Endothelial cell of umbilical vein (primary cell): ENCODE data around the gene DACT1. TPM values are rescaled to one million over a fixed set of nuclear protein-coding genes. Genes with fewer than 3 reads are reported as not detected.

ENCODE experiments used
- BruUV-seq: library from RNA; stranded (reverse); fragments of 400-500 nt; replicated peaks from 2 replicates; lab custom pipeline; 2021; lab: Mats Ljungman, UMichigan
- CTCF ChIA-PET: fragments of 300-600, 350-600 bp; sonication (Branson Sonifier 250); formaldehyde crosslinking; loops from one replicate; lab custom pipeline; 2021; ENCODE audit warnings: antibody characterized with exemption, inconsistent platforms; lab: Charles Lee
- POLR2A ChIA-PET: fragments of 300-600, 350-600 bp; sonication (Branson Sonifier 250); formaldehyde crosslinking; loops from one replicate; lab custom pipeline; 2021; ENCODE audit warnings: antibody characterized with exemption, inconsistent platforms; lab: Charles Lee
- DNase-seq: peaks from one replicate; pipeline ENCODE4 v3.0.0-alpha.2; 2011; ENCODE audit warnings: low read depth, low spot score
- FAIRE-seq: peaks from 2 replicates; lab custom pipeline; 2011; peaks lifted over from hg19 to GRCh38; lab: Jason Lieb, UNC
- H2AFZ ChIP-seq: 2 replicates; pipeline ENCODE4 v1.6.0; 2012; ENCODE audit warnings: low read depth, low read length, control low read depth, inconsistent platforms
- H3K27ac ChIP-seq: 2 replicates; pipeline ENCODE4 v1.5.1; 2011; ENCODE audit warnings: low read depth, mild to moderate bottlenecking, control low read depth, low read length, moderate library complexity; ENCODE audit not compliant: insufficient read depth
- H3K27me3 ChIP-seq, 2 experiments: 2 replicates each; pipeline versions ENCODE4 v1.6.0 to v1.6.1; 2011; ENCODE audit warnings: low read length in 2 of 2, mixed read lengths in 1 of 2; ENCODE audit not compliant: control insufficient read depth in 2 of 2, insufficient read depth in 2 of 2
- H3K36me3 ChIP-seq, 2 experiments: 2 replicates in 1 of 2; 3 replicates in 1 of 2; pipeline ENCODE4 v1.5.1; 2011; ENCODE audit warnings: low read length in 2 of 2, mild to moderate bottlenecking in 1 of 2, moderate library complexity in 1 of 2; ENCODE audit not compliant: control insufficient read depth in 2 of 2, insufficient read depth in 2 of 2; ENCODE audit errors: extremely low read depth in 1 of 2
- H3K4me1 ChIP-seq: 3 replicates; pipeline ENCODE4 v1.5.1; 2011; ENCODE audit warnings: mild to moderate bottlenecking, low read length; ENCODE audit not compliant: control insufficient read depth, insufficient read depth; ENCODE audit errors: extremely low read depth
- H3K4me2 ChIP-seq: 2 replicates; pipeline ENCODE4 v1.6.1; 2011; ENCODE audit warnings: low read length, control low read depth, mixed read lengths; ENCODE audit not compliant: insufficient read depth
- H3K4me3 ChIP-seq, 3 experiments: fragments of 200-600 bp in 1 of 3; sonication (generic), shearing (Covaris generic) in 1 of 3; replicated peaks in 1 of 3; 2 replicates each; pipeline ENCODE4 v1.5.1; 2011 to 2016; ENCODE audit warnings: control low read depth in 3 of 3, low read length in 3 of 3, mild to moderate bottlenecking in 2 of 3, inconsistent platforms in 1 of 3, low read depth in 1 of 3, moderate library complexity in 1 of 3; ENCODE audit not compliant: insufficient read depth in 1 of 3
- H3K79me2 ChIP-seq: 2 replicates; pipeline ENCODE4 v1.6.0; 2012; ENCODE audit warnings: low read length, inconsistent platforms; ENCODE audit not compliant: control insufficient read depth, insufficient read depth
- H3K9ac ChIP-seq: replicated peaks from 2 replicates; pipeline ENCODE3; 2011; ENCODE audit warnings: low read length, control low read depth; ENCODE audit not compliant: insufficient read depth; ENCODE audit errors: extremely low read depth
- H3K9me1 ChIP-seq: replicated peaks from 3 replicates; pipeline ENCODE4 v1.6.0; 2011; ENCODE audit warnings: mild to moderate bottlenecking, low read length; ENCODE audit not compliant: control insufficient read depth, insufficient read depth; ENCODE audit errors: extremely low read depth
- H3K9me3 ChIP-seq: replicated peaks from 2 replicates; pipeline ENCODE4 v1.5.1; 2012; ENCODE audit warnings: low read length, inconsistent platforms; ENCODE audit not compliant: control insufficient read depth, insufficient read depth
- H4K20me1 ChIP-seq: replicated peaks from 2 replicates; pipeline ENCODE3; 2011; ENCODE audit warnings: mild to moderate bottlenecking, low read length; ENCODE audit not compliant: control insufficient read depth, insufficient read depth; ENCODE audit errors: extremely low read depth
- CTCF ChIP-seq, 2 donors: IDR thresholded peaks; 1 replicate in 1 of 2; 2 replicates in 1 of 2; pipeline ENCODE4 v1.5.1; 2011; ENCODE audit warnings: low read length in 2 of 2, mild to moderate bottlenecking in 2 of 2, moderate library complexity in 2 of 2, control low read depth in 1 of 2, inconsistent platforms in 1 of 2, low read depth in 1 of 2; ENCODE audit not compliant: insufficient read depth in 1 of 2; ENCODE audit errors: extremely low read depth in 1 of 2
- EZH2 ChIP-seq: IDR thresholded peaks from 2 replicates; pipeline ENCODE4 v1.6.1; 2012; ENCODE audit warnings: borderline replicate concordance, low read depth, mild to moderate bottlenecking, moderate library complexity, low read length, inconsistent platforms; ENCODE audit not compliant: severe bottlenecking
- FOS ChIP-seq: IDR thresholded peaks from 2 replicates; pipeline ENCODE4 v1.6.1; 2011; ENCODE audit warnings: mild to moderate bottlenecking, low read length, moderate library complexity, borderline replicate concordance; ENCODE audit not compliant: insufficient read depth
- GATA2 ChIP-seq: IDR thresholded peaks from 2 replicates; pipeline ENCODE4 v1.7.0; 2011; ENCODE audit warnings: low read depth, mild to moderate bottlenecking, moderate library complexity, mixed read lengths, low read length; ENCODE audit not compliant: insufficient read length, insufficient read depth
- JUN ChIP-seq: IDR thresholded peaks from 2 replicates; pipeline ENCODE4 v1.6.1; 2011; ENCODE audit warnings: borderline replicate concordance, low read depth; ENCODE audit not compliant: insufficient read length, insufficient read depth
- MYC ChIP-seq: IDR thresholded peaks from one replicate; pipeline ENCODE4 v1.6.1; 2011; ENCODE audit warnings: mild to moderate bottlenecking, low read depth, low read length
- dilution Hi-C: fragments of 300-500 bp; cut with MboI; formaldehyde crosslinking; loops from one replicate; pipeline ENCODE4 v1.15.0; 2019; ENCODE audit warnings: low sequenced_read_pairs; ENCODE audit not compliant: extremely low pct_ligation_motif_present
- intact Hi-C: fragments of 100-400 bp; cut with micrococcal nuclease; formaldehyde crosslinking; loops from one replicate; pipeline ENCODE4 v1.10.0; 2022
- polyA plus RNA-seq, 4 experiments: library from polyadenylated mRNA; depleted of rRNA in 3 of 4; stranded (reverse) in 3 of 4; unstranded in 1 of 4; fragments of >200 nt; gene quantifications; 2 replicates each; pipeline versions ENCODE4 v1.2.1 to v1.2.3, GENCODE V29; 2011 to 2012; ENCODE audit warnings: missing spikeins in 1 of 4
- total RNA-seq: library from RNA; stranded (reverse); gene quantifications from 2 replicates; pipeline ENCODE4 v1.2.3, GENCODE V29; 2021

DACT1 gene
- total and polyA plus RNA-seq, 2 donors (not counting 3 experiments of a cell fraction or from before 2014, with no cell fraction given): 0.21 to 0.27 TPM

GRCh38 chr14:58697266-58697929, 59.6 kb downstream of the DACT1 start:
- no peak for TF ChIP-seq MYC
- TF ChIP-seq FOS: no peak
- no peak for TF ChIP-seq JUN
- TF ChIP-seq CTCF (IDR thresholded peaks at IDR 0.05; ENCODE audit: extremely low read depth in 1 of 2, insufficient read depth in 1 of 2, low read depth in 1 of 2, low read length in 2 of 2): no peak
- TF ChIP-seq GATA2: no peak
- TF ChIP-seq EZH2: no peak
- Histone ChIP-seq H3K4me1 (no peaks in the 10 kb centered on the region), H3K9me1 (no peaks in the 10 kb centered on the region), H3K9ac (no peak overlapping the region), H3K27ac (no peak overlapping the region), H3K4me3 (no peak overlapping the region), H3K27me3 (no peaks in the 10 kb centered on the region), H4K20me1 (no peaks in the 10 kb centered on the region), H3K79me2 (no peaks in the 10 kb centered on the region), H2AFZ (no peak overlapping the region), H3K4me2 (no peak overlapping the region), H3K36me3 (no peaks in the 10 kb centered on the region), H3K9me3 (no peaks in the 10 kb centered on the region)
- ChIA-PET CTCF (no interaction called here), POLR2A (no interaction called here)
- dilution Hi-C loops (no loop called here), intact Hi-C loops (no loop called here)
- BruUV-seq: no TSS peak
- DNase-seq (no peak), FAIRE-seq (no peak)

Other genes starting within 250 kb of the DACT1 start
- gene TOMM20L, start 242.0 kb upstream of the DACT1 start, total RNA-seq: not detected in 2 replicates
- gene TOMM20L, start 242.0 kb upstream of the DACT1 start, polyA plus RNA-seq: not detected in 2 replicates
- 38.0 and 42.4 TPM in 2 replicates for gene TIMM9, start 210.4 kb upstream of the DACT1 start, total RNA-seq
- 15.4 and 20.2 TPM in 2 replicates for gene TIMM9, start 210.4 kb upstream of the DACT1 start, polyA plus RNA-seq
- gene KIAA0586, start 210.2 kb upstream of the DACT1 start, total RNA-seq: 25.9 and 29.2 TPM in 2 replicates
- 5.9 and 7.4 TPM in 2 replicates for gene KIAA0586, start 210.2 kb upstream of the DACT1 start, polyA plus RNA-seq